Ishikawa (cell line): Measurements from ENCODE around the gene CNIH4.

Source experiments
- EGR1 ChIP-seq: IDR thresholded peaks from 2 replicates; pipeline ENCODE4 v1.6.1; 2012
- MAX ChIP-seq: IDR thresholded peaks from 2 replicates; pipeline ENCODE4 v1.6.1; 2012
- TCF12 ChIP-seq: IDR thresholded peaks from 2 replicates; pipeline ENCODE4 v1.6.1; 2012; ENCODE audit warnings: low read depth
- TEAD4 ChIP-seq: IDR thresholded peaks from 2 replicates; pipeline ENCODE4 v1.6.1; 2012

GRCh38 chr1:224377676-224378006 is 21.0 kb downstream of the CNIH4 start:
- TF ChIP-seq EGR1 (no peak), MAX (no peak), TCF12 (no peak), TEAD4 (no peak)
